OCI-LY1 (cell line): Measurements from ENCODE around the gene SPOP.

ENCODE experiments used
- H2AFZ ChIP-seq: fragments of 200-600 bp; sonication (generic), shearing (Covaris generic); 2 replicates; pipeline ENCODE4 v1.6.0; 2014; ENCODE audit warnings: antibody characterized with exemption, mild to moderate bottlenecking, low read length
- H3F3A ChIP-seq: fragments of 200-600 bp; sonication (generic), shearing (Covaris generic); 2 replicates; pipeline ENCODE4 v1.6.0; 2014; ENCODE audit warnings: mild to moderate bottlenecking, antibody characterized with exemption, low read length, moderate library complexity; ENCODE audit not compliant: insufficient read depth
- H3K27ac ChIP-seq: fragments of 200-600 bp; sonication (generic); 2 replicates; pipeline ENCODE4 v1.5.1; 2014; ENCODE audit warnings: low read length, mixed run types, mild to moderate bottlenecking, low read depth; ENCODE audit not compliant: poor library complexity, severe bottlenecking
- H3K27me3 ChIP-seq: fragments of 200-600 bp; sonication (generic); 2 replicates; pipeline ENCODE4 v1.6.0; 2014; ENCODE audit warnings: antibody characterized with exemption, mild to moderate bottlenecking, low read length, moderate library complexity; ENCODE audit not compliant: insufficient read depth
- H3K36me3 ChIP-seq: fragments of 200-600 bp; sonication (generic); 2 replicates; pipeline ENCODE4 v1.6.1; 2014; ENCODE audit warnings: mild to moderate bottlenecking, antibody characterized with exemption, low read length, moderate library complexity, mixed read lengths; ENCODE audit not compliant: insufficient read depth
- H3K4me1 ChIP-seq: fragments of 200-600 bp; sonication (generic); 2 replicates; pipeline ENCODE4 v1.5.1; 2014; ENCODE audit warnings: mild to moderate bottlenecking, low read length, moderate library complexity; ENCODE audit not compliant: insufficient read depth, severe bottlenecking
- H3K4me2 ChIP-seq: fragments of 200-600 bp; sonication (generic), shearing (Covaris generic); 2 replicates; pipeline ENCODE4 v1.6.1; 2014; ENCODE audit warnings: low read length
- H3K4me3 ChIP-seq: fragments of 200-600 bp; sonication (generic); 2 replicates; pipeline ENCODE4 v1.5.1; 2014; ENCODE audit warnings: low read length, low read depth, mild to moderate bottlenecking, mixed read lengths; ENCODE audit not compliant: poor library complexity, severe bottlenecking
- H3K79me2 ChIP-seq: fragments of 200-600 bp; shearing (Covaris generic); 2 replicates; pipeline ENCODE4 v1.6.1; 2016; ENCODE audit warnings: mixed run types, low read length, mixed read lengths; ENCODE audit not compliant: insufficient read depth
- H3K9ac ChIP-seq: fragments of 200-600 bp; sonication (generic), shearing (Covaris generic); 2 replicates; pipeline ENCODE4 v1.6.1; 2014; ENCODE audit warnings: mild to moderate bottlenecking, low read length, mixed read lengths
- H3K9me2 ChIP-seq: fragments of 200-600 bp; sonication (generic), shearing (Covaris generic); 2 replicates; pipeline ENCODE4 v1.6.1; 2014; ENCODE audit warnings: low read depth, mild to moderate bottlenecking, low read length, mixed read lengths
- H3K9me3 ChIP-seq: fragments of 200-600 bp; shearing (Covaris generic); 2 replicates; pipeline ENCODE4 v1.6.1; 2014; ENCODE audit warnings: low read length, mixed read lengths
- H4K20me1 ChIP-seq: fragments of 200-600 bp; sonication (generic), shearing (Covaris generic); 2 replicates; pipeline ENCODE4 v1.6.0; 2016; ENCODE audit warnings: mild to moderate bottlenecking, low read length; ENCODE audit not compliant: insufficient read depth
- EZH2 ChIP-seq: fragments of 200-600 bp; sonication (generic), shearing (Covaris generic); IDR thresholded peaks from 2 replicates; pipeline ENCODE4 v1.8.0; 2017; ENCODE audit warnings: borderline replicate concordance, mixed run types, mild to moderate bottlenecking, antibody characterized with exemption, low read length, moderate library complexity, mixed read lengths
- TF ChIP-seq, protein P1 (sequence below): fragments of 200-600 bp; sonication (generic), shearing (Covaris generic); IDR thresholded peaks from 2 replicates; pipeline ENCODE4 v1.5.1; 2017; ENCODE audit warnings: mild to moderate bottlenecking, antibody characterized with exemption, low read length, moderate library complexity, mixed read lengths

The SPOP gene

DNA sequence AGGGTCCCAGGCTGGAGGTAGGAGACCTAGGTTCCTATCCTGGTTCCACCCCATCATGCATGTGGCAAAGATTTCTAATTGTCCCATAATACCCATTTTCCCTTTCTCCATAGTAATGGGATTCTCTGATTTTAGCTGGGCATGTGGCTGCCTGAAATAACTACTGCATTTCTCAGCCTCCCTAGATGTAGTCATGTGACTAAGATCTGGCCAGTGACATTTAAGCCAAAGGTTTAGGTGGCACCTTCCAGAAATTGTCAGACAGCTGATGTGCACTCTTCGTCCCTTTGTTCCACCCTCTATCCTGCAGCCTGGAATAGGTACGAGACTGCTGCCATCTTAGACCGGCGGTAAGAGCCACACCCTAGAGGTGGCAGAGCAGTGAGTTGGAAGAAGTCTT, 94.0 kb downstream of the SPOP start:
- H3F3A ChIP-seq = no peaks in the 10 kb centered on the region
- H4K20me1 ChIP-seq = no peaks in the 10 kb centered on the region
- H3K4me1 ChIP-seq = no peaks in the 10 kb centered on the region
- H3K4me2 ChIP-seq = no peak overlapping the region
- H3K27me3 ChIP-seq = peaks cover 8% of the 10 kb centered on the region; the same call in 1 of the 2 replicates
- no peaks in the 10 kb centered on the region for H3K9me2 ChIP-seq
- no peaks in the 10 kb centered on the region for H3K79me2 ChIP-seq
- no peak overlapping the region for H3K9ac ChIP-seq
- H3K9me3 ChIP-seq = no peaks in the 10 kb centered on the region
- no peak overlapping the region for H3K4me3 ChIP-seq
- TF ChIP-seq EZH2 = no peak
- TF ChIP-seq, protein P1, sequence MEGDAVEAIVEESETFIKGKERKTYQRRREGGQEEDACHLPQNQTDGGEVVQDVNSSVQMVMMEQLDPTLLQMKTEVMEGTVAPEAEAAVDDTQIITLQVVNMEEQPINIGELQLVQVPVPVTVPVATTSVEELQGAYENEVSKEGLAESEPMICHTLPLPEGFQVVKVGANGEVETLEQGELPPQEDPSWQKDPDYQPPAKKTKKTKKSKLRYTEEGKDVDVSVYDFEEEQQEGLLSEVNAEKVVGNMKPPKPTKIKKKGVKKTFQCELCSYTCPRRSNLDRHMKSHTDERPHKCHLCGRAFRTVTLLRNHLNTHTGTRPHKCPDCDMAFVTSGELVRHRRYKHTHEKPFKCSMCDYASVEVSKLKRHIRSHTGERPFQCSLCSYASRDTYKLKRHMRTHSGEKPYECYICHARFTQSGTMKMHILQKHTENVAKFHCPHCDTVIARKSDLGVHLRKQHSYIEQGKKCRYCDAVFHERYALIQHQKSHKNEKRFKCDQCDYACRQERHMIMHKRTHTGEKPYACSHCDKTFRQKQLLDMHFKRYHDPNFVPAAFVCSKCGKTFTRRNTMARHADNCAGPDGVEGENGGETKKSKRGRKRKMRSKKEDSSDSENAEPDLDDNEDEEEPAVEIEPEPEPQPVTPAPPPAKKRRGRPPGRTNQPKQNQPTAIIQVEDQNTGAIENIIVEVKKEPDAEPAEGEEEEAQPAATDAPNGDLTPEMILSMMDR = no peak
- no peak overlapping the region for H2AFZ ChIP-seq
- H3K27ac ChIP-seq = no peak overlapping the region
- H3K36me3 ChIP-seq = no peaks in the 10 kb centered on the region

DNA sequence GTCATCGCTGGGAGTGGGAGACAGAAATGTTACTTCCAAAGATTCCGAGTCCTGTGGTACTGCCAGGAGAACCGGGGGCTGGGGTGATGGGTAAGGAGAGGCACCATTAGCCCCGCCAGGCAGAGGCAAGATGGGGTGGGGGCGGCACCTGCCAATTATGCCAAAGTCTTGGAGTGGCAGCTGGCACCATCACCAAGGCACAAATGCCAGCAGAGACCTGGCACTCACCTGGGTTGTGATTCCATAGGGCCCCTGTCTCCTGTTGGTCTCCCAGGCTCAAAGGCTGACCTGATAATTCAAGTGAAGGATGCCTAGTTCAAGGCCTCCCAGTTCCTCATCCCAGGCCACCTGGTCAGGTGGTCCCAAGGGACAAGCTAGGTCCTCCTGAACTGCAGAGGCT, 94.7 kb downstream of the SPOP start:
- Histone ChIP-seq H3K4me3 (no peak overlapping the region), H3K36me3 (no peaks in the 10 kb centered on the region), H3K4me2 (no peak overlapping the region), H3K27ac (no peak overlapping the region), H2AFZ (no peak overlapping the region), H4K20me1 (no peaks in the 10 kb centered on the region), H3K9me2 (no peaks in the 10 kb centered on the region), H3K9me3 (no peaks in the 10 kb centered on the region), H3F3A (no peaks in the 10 kb centered on the region), H3K9ac (no peak overlapping the region), H3K79me2 (no peaks in the 10 kb centered on the region), H3K4me1 (no peaks in the 10 kb centered on the region), H3K27me3 (peaks cover 8% of the 10 kb centered on the region; the same call in 1 of the 2 replicates)
- TF ChIP-seq, protein P1 = no peak
- no peak for TF ChIP-seq EZH2

DNA sequence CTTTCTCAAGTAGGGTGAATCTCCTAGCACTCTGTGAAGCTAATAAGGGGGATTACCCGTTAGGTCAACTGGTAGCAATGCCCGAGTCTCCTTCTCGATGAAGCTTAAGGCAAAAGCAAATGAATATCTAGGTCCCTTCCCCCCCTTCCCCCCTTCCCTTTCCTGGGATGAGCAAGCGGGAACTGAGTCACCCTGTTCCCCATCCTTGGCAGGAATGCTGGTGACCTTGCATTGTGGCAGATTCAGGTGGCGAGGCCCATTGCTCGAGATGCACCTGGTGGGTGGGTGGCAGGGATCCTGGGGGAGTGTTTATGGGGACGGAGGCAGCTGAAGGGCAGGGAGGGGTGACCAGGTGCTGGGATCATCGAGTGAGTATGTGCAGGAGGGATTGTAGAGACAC, 95.1 kb downstream of the SPOP start:
- H3K27ac ChIP-seq = no peak overlapping the region
- no peak overlapping the region for H3K4me3 ChIP-seq
- no peak overlapping the region for H2AFZ ChIP-seq
- no peak overlapping the region for H3K9ac ChIP-seq
- H3K79me2 ChIP-seq = no peaks in the 10 kb centered on the region
- no peak overlapping the region for H3K4me2 ChIP-seq
- H3K27me3 ChIP-seq = peaks cover 8% of the 10 kb centered on the region; the same call in 1 of the 2 replicates
- H3K9me3 ChIP-seq = no peaks in the 10 kb centered on the region
- no peaks in the 10 kb centered on the region for H3K36me3 ChIP-seq
- no peaks in the 10 kb centered on the region for H3F3A ChIP-seq
- no peaks in the 10 kb centered on the region for H4K20me1 ChIP-seq
- TF ChIP-seq, protein P1 = no peak
- TF ChIP-seq EZH2 = no peak
- no peaks in the 10 kb centered on the region for H3K4me1 ChIP-seq
- H3K9me2 ChIP-seq = no peaks in the 10 kb centered on the region
